Glutamatergic neuron (in vitro differentiated cells): ENCODE data around the gene FBXL5. TPM values are rescaled to one million over a fixed set of nuclear protein-coding genes. Genes with fewer than 3 reads are reported as not detected.

Source experiments
- DNase-seq: peaks from one replicate; pipeline ENCODE4 v3.0.0; 2022
- H3K27ac Mint-ChIP-seq: one replicate; pipeline ENCODE4 v1.8.0; 2020; ENCODE audit warnings: mild to moderate bottlenecking, mixed read lengths, inconsistent platforms; ENCODE audit not compliant: unreplicated experiment
- H3K27me3 Mint-ChIP-seq: one replicate; pipeline ENCODE4 v1.8.0; 2020; ENCODE audit warnings: mild to moderate bottlenecking, moderate library complexity, mixed read lengths, inconsistent platforms; ENCODE audit not compliant: unreplicated experiment
- H3K36me3 Mint-ChIP-seq: one replicate; pipeline ENCODE4 v1.8.0; 2020; ENCODE audit warnings: mild to moderate bottlenecking, mixed read lengths, inconsistent platforms; ENCODE audit not compliant: unreplicated experiment
- H3K4me1 Mint-ChIP-seq: one replicate; pipeline ENCODE4 v1.8.0; 2020; ENCODE audit warnings: mild to moderate bottlenecking, low read depth, mixed read lengths, inconsistent platforms; ENCODE audit not compliant: unreplicated experiment
- H3K4me3 Mint-ChIP-seq: one replicate; pipeline ENCODE4 v1.8.0; 2020; ENCODE audit warnings: mild to moderate bottlenecking, mixed read lengths, inconsistent platforms; ENCODE audit not compliant: unreplicated experiment
- H3K9me3 Mint-ChIP-seq: one replicate; pipeline ENCODE4 v1.8.0; 2020; ENCODE audit warnings: mild to moderate bottlenecking, moderate library complexity, mixed read lengths, inconsistent platforms; ENCODE audit not compliant: unreplicated experiment
- total RNA-seq: library from RNA; stranded (reverse); fragmentation: NEBNext Ultra II Directional; extraction: Animal tissue kit (Norgen Biotek cat#: 25700); gene quantifications from one replicate; pipeline ENCODE4 v1.2.1, GENCODE V29; 2021; ENCODE audit not compliant: unreplicated experiment
- TF ChIP-seq, protein P1 (sequence below): fragments of 200-600 bp; sonication (generic); IDR thresholded peaks from one replicate; pipeline ENCODE4 v1.5.0; 2021; ENCODE audit not compliant: partially characterized antibody, unreplicated experiment

FBXL5 gene
- total RNA-seq, 1 donor from 2014 or later: 62.2 TPM

DNA sequence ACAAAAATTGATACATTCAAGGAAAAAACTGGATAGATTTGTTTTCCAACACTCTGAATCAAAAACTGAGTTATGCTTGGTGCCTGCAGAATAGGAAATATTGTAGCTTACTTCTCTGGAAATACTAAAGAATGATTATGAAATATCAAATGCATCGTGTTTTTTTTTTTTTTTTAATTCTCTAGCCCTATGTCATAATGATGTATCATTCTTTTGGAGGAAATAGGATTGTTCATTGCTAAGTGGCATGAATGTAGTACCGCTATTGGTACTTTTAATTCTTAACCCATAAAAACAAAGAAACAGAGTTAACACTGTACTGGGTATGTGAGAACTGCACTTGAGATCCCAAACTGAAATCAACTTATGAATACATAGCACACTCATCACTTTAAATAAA is 18.9 kb upstream of the FBXL5 start:
- no peaks in the 10 kb centered on the region for H3K27me3 Mint-ChIP-seq
- TF ChIP-seq, protein P1, sequence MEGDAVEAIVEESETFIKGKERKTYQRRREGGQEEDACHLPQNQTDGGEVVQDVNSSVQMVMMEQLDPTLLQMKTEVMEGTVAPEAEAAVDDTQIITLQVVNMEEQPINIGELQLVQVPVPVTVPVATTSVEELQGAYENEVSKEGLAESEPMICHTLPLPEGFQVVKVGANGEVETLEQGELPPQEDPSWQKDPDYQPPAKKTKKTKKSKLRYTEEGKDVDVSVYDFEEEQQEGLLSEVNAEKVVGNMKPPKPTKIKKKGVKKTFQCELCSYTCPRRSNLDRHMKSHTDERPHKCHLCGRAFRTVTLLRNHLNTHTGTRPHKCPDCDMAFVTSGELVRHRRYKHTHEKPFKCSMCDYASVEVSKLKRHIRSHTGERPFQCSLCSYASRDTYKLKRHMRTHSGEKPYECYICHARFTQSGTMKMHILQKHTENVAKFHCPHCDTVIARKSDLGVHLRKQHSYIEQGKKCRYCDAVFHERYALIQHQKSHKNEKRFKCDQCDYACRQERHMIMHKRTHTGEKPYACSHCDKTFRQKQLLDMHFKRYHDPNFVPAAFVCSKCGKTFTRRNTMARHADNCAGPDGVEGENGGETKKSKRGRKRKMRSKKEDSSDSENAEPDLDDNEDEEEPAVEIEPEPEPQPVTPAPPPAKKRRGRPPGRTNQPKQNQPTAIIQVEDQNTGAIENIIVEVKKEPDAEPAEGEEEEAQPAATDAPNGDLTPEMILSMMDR: no peak
- H3K36me3 Mint-ChIP-seq: no peaks in the 10 kb centered on the region
- H3K9me3 Mint-ChIP-seq: peaks cover 2% of the 10 kb centered on the region
- H3K27ac Mint-ChIP-seq: no peak overlapping the region
- no peak for DNase-seq
- H3K4me3 Mint-ChIP-seq: no peak overlapping the region
- H3K4me1 Mint-ChIP-seq: peaks cover 2% of the 10 kb centered on the region

DNA sequence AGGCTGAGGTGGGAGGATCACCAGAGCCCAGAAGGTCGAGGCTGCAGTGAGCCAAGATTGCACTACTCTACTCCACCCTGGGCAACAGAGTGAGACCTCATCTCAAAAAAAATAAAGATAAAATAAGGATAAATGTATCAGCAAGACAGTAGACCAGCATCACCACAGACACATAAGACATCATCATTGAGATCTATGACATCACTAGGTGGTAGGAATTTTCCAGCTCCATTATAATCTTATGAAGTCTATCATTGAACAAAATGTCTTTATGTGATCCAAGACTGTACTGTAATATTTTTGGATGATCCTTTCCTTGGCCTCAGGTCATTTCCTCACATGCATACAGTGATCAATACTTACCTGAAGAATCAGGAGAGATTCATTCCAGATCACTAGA is 18.2 kb upstream of the FBXL5 start:
- no peak overlapping the region for H3K4me3 Mint-ChIP-seq
- TF ChIP-seq, protein P1: no peak
- no peaks in the 10 kb centered on the region for H3K36me3 Mint-ChIP-seq
- H3K9me3 Mint-ChIP-seq: no peaks in the 10 kb centered on the region
- no peak overlapping the region for H3K27ac Mint-ChIP-seq
- no peaks in the 10 kb centered on the region for H3K4me1 Mint-ChIP-seq
- no peaks in the 10 kb centered on the region for H3K27me3 Mint-ChIP-seq
- DNase-seq: no peak

DNA sequence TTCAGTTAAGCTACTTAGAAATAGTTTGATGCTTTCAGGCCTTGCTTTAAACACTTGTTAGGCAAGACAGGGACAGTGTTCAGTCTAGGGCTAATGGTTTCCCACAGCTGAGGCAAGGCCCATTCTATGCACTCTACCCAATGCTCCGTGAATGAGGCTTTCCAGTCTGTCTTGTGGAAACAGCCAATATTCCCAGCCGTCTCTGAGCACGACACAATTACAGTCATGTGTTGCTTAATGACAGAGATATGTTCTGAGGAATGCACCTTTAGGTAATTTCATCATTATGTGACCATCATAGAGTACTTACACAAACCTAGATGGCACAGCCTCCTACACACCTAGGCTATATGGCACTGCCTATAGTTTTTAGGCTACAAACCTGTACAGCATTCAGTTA is 16.9 kb upstream of the FBXL5 start:
- Mint-ChIP-seq H3K4me1 (no peaks in the 10 kb centered on the region), H3K36me3 (no peaks in the 10 kb centered on the region), H3K9me3 (no peaks in the 10 kb centered on the region), H3K4me3 (no peak overlapping the region), H3K27ac (no peak overlapping the region), H3K27me3 (no peaks in the 10 kb centered on the region)
- TF ChIP-seq, protein P1: no peak
- DNase-seq: no peak

DNA sequence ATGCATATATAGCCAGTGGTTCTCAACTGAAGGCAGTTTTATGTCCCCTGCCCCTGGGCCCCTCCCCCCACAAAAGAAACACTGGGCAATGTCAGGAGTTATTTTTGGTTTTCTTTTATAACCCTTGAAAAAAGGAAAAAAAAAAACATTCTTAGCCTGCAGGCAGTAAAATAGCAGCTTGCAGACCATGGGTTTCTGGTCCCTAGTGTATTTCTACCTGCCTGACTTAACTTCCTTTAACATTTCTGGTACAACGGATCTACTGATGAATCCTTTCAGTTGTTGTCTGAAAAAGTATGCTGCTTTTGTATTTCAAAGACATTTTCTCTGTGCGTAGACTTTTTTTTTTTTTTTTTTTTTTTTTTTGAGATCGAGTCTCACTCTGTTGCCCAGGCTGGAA is 15.4 kb upstream of the FBXL5 start:
- H3K36me3 Mint-ChIP-seq: no peaks in the 10 kb centered on the region
- H3K9me3 Mint-ChIP-seq: no peaks in the 10 kb centered on the region
- H3K27ac Mint-ChIP-seq: no peak overlapping the region
- no peak overlapping the region for H3K4me3 Mint-ChIP-seq
- TF ChIP-seq, protein P1: no peak
- DNase-seq: no peak
- no peaks in the 10 kb centered on the region for H3K4me1 Mint-ChIP-seq
- no peaks in the 10 kb centered on the region for H3K27me3 Mint-ChIP-seq

DNA sequence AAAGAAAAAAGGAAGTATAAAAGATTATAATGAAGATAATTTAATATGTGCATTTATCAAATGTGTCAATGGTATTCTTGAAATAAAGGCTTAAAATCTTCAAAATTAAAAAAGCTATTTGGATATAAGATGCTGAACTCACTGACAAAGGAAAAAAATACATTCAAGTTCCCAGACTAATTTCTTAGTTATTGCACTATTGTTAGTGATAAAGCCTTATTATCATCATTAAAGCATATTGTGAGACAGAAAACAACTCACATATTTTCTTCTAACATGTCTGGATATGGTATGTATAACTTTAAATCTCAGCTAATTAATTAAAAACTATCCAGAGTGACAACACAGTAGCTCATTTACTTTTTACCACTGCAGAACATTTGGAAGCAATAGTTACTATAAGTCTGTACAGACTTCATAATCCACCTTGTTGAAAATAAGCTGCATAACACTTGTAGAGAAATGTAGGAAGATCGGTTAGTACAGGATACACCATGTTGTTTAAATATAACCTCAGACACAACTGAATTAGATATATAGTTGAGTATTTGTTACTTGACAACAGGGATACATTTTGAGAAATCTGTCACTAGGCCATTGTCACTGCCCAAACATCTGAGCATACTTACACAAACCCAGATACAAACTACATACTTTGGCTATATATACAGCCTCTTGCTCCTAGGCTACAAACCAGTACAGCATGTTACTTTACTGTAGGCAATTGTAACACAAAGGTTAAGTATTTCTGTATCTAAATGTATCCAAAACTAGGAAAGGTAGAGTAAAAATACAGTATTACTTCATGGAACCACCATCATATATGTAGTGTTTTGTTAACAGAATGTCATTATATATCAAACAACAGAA is 13.6 kb upstream of the FBXL5 start:
- H3K27ac Mint-ChIP-seq: no peak overlapping the region
- no peak for DNase-seq
- no peaks in the 10 kb centered on the region for H3K36me3 Mint-ChIP-seq
- no peak overlapping the region for H3K4me3 Mint-ChIP-seq
- TF ChIP-seq, protein P1: no peak
- H3K27me3 Mint-ChIP-seq: no peaks in the 10 kb centered on the region
- no peaks in the 10 kb centered on the region for H3K4me1 Mint-ChIP-seq
- no peaks in the 10 kb centered on the region for H3K9me3 Mint-ChIP-seq
